Cardiac muscle cell (in vitro differentiated cells and primary cell): Measurements from ENCODE around the gene HRK. TPM values are rescaled to one million over a fixed set of nuclear protein-coding genes. Genes with fewer than 3 reads are reported as not detected.
A peak's percentile ranks its signal among the peaks of the same experiment; 100 is the strongest.

Source experiments
- DNase-seq, 2 donors: peaks; one replicate each; pipeline versions ENCODE4 v3.0.0 to v3.0.0-alpha.2; 2010 to 2017; ENCODE audit warnings: low read depth in 1 of 2, low spot score in 1 of 2
- H3K27ac ChIP-seq: fragments of 200-600 bp; sonication (generic); 2 replicates; pipeline ENCODE4 v1.5.1; 2016
- H3K27me3 ChIP-seq: fragments of 200-600 bp; sonication (generic); 2 replicates; pipeline ENCODE4 v1.6.0; 2016; ENCODE audit warnings: control low read depth
- H3K36me3 ChIP-seq: fragments of 200-600 bp; sonication (generic); 2 replicates; pipeline ENCODE4 v1.5.1; 2016; ENCODE audit warnings: control low read depth
- H3K4me1 ChIP-seq: fragments of 200-600 bp; sonication (generic); 2 replicates; pipeline ENCODE4 v1.8.1; 2017; ENCODE audit warnings: low read depth, mild to moderate bottlenecking, mixed run types
- H3K4me3 ChIP-seq: fragments of 200-600 bp; sonication (generic); 2 replicates; pipeline ENCODE4 v1.5.1; 2016; ENCODE audit warnings: mild to moderate bottlenecking
- H3K9me3 ChIP-seq: fragments of 200-600 bp; sonication (generic); 2 replicates; pipeline ENCODE4 v1.5.1; 2017; ENCODE audit warnings: low read depth, mild to moderate bottlenecking, control low read depth
- polyA plus RNA-seq: library from polyadenylated mRNA; unstranded; fragments of >200 nt; fragmentation: Nextera tagmentation; extraction: Ambion mirVana; gene quantifications from 2 replicates; pipeline ENCODE4 v1.2.1, GENCODE V29; 2016
- total RNA-seq: library from RNA; depleted of rRNA; stranded (reverse); fragments of >200 nt; gene quantifications from 2 replicates; pipeline ENCODE4 v1.2.3, GENCODE V29; 2016
- TF ChIP-seq, protein P1 (sequence below): IDR thresholded peaks from 2 replicates; pipeline ENCODE4 v1.5.1; 2012; ENCODE audit warnings: low read depth, mild to moderate bottlenecking, low read length

The HRK gene
- total RNA-seq (0.25 TPM in 1 of 2 replicates, not detected in the other), polyA plus RNA-seq (0.06 and 0.17 TPM in 2 replicates)

- Histone ChIP-seq H3K9me3 (no peaks in the 10 kb centered on the region), H3K4me1 (peaks cover 15% of the 10 kb centered on the region), H3K36me3 (no peaks in the 10 kb centered on the region), H3K27ac (no peak within 1 kb of the TSS), H3K27me3 (peaks cover 86% of the 10 kb centered on the region), H3K4me3 (peak within 1 kb of the TSS; percentile 45)
- DNase-seq = peak in 1 of 2 donors; percentile 17
- TF ChIP-seq, protein P1, sequence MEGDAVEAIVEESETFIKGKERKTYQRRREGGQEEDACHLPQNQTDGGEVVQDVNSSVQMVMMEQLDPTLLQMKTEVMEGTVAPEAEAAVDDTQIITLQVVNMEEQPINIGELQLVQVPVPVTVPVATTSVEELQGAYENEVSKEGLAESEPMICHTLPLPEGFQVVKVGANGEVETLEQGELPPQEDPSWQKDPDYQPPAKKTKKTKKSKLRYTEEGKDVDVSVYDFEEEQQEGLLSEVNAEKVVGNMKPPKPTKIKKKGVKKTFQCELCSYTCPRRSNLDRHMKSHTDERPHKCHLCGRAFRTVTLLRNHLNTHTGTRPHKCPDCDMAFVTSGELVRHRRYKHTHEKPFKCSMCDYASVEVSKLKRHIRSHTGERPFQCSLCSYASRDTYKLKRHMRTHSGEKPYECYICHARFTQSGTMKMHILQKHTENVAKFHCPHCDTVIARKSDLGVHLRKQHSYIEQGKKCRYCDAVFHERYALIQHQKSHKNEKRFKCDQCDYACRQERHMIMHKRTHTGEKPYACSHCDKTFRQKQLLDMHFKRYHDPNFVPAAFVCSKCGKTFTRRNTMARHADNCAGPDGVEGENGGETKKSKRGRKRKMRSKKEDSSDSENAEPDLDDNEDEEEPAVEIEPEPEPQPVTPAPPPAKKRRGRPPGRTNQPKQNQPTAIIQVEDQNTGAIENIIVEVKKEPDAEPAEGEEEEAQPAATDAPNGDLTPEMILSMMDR = no peak
Measured at GRCh38 chr12:116881325-116881876, at the start of gene HRK. Gene HRK, minus strand, starts transcription at chr12:116881441. Its CDS starts 134 bp downstream, at chr12:116881307.

- Histone ChIP-seq H3K36me3 (no peaks in the 10 kb centered on the region), H3K4me3 (no peak overlapping the region), H3K27me3 (no peaks in the 10 kb centered on the region), H3K27ac (no peak overlapping the region), H3K9me3 (no peaks in the 10 kb centered on the region), H3K4me1 (no peaks in the 10 kb centered on the region)
- TF ChIP-seq, protein P1 = no peak
- DNase-seq = no peak
Measured at GRCh38 chr12:116929885-116930284, 48.6 kb upstream of the HRK start.

DNA sequence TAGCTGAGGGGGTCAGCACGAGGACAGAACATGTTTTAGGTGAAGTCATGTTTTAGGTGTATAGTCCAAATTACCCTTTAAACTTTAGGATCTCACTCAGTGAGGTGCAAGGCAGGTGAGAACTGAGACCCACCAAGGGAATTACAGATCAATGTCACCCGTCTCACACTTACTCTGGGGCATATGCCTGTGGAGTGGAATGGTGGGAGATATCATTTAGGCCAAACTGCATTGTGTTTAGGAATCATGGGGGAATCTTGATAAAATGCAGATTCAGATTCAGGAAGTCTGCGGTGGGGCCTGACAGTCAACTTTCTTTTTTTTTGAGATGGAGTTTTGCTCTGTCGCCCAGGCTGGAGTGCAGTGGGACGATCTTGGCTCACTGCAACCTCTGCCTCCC, 47.3 kb upstream of the HRK start:
- Histone ChIP-seq H3K27me3 (no peaks in the 10 kb centered on the region), H3K4me1 (no peaks in the 10 kb centered on the region), H3K9me3 (no peaks in the 10 kb centered on the region), H3K4me3 (no peak overlapping the region), H3K27ac (no peak overlapping the region), H3K36me3 (no peaks in the 10 kb centered on the region)
- no peak for DNase-seq
- TF ChIP-seq, protein P1 = no peak

GRCh38 chr12:116927244-116927940, 46.2 kb upstream of the HRK start:
- no peak overlapping the region for H3K27ac ChIP-seq
- H3K36me3 ChIP-seq = no peaks in the 10 kb centered on the region
- no peaks in the 10 kb centered on the region for H3K9me3 ChIP-seq
- TF ChIP-seq, protein P1 = no peak
- no peaks in the 10 kb centered on the region for H3K27me3 ChIP-seq
- no peak overlapping the region for H3K4me3 ChIP-seq
- no peaks in the 10 kb centered on the region for H3K4me1 ChIP-seq
- DNase-seq = no peak

DNA sequence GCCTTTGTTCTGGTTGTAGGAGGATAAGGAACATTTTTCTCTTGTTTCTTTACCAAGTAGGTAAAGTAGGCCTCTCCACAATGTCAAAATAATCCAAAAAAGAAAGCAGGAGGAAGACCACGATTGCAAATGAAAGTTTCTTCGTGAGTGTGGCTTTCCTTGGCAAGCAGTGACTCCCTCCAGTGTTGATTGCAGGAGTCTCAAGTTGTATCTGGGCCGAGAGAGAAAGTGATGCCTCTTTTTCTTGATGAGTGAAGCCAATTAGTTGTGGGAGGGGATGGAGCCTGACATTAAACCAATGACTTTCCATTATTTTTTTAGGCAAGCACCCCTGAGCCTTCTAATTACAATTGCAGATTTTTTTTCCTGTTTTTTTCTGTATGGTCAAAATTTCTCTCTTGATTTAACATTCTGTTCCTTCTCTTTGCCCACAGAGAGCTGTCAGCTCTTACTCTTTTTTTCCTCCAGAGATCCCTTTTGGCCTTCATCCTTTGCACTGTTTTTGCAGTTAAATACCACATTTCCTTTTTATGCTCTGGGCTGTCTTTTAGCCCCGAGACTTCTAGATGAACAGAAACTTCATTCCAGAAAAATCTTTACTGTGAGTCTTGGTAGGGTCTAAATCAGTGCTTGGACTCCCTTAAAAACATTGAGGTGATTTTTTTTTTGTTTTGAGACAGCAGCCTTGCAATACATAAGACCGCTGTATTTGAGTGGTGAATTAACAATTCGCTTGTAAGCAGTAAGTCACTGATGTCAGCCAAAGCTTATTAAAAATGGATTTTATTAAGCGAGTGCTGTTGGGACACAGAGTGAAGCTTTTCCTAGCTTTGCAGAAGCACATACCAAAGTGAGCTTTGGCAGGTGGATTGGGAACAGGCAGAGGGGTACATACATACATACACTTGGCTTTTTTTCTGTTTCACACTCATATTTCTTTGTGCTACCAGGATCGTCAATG, 45.3 kb upstream of the HRK start:
- Histone ChIP-seq H3K9me3 (no peaks in the 10 kb centered on the region), H3K4me1 (no peaks in the 10 kb centered on the region), H3K4me3 (no peak overlapping the region), H3K27me3 (no peaks in the 10 kb centered on the region), H3K27ac (no peak overlapping the region), H3K36me3 (no peaks in the 10 kb centered on the region)
- TF ChIP-seq, protein P1 = no peak
- no peak for DNase-seq
